ENCODE data around the gene IFNGR1. TPM values are rescaled to one million over a fixed set of nuclear protein-coding genes. Genes with fewer than 3 reads are reported as not detected.
"Not testable (repeated sequence)": the region's sequence is repeated elsewhere in the genome, so short reads cannot be mapped to it uniquely, and the experiment has no call there.

Gene IFNGR1
- 10 to 100 TPM; 18.4 to 18.7 TPM for total RNA-seq

GRCh38 chr6:137218917-137219663, at the start of gene IFNGR1:
Gene IFNGR1 (minus strand): TSS chr6:137219385. CDS start chr6:137219327, 58 bp downstream.
- ChIA-PET CTCF (no interaction called here), POLR2A (no interaction called here)

DNA sequence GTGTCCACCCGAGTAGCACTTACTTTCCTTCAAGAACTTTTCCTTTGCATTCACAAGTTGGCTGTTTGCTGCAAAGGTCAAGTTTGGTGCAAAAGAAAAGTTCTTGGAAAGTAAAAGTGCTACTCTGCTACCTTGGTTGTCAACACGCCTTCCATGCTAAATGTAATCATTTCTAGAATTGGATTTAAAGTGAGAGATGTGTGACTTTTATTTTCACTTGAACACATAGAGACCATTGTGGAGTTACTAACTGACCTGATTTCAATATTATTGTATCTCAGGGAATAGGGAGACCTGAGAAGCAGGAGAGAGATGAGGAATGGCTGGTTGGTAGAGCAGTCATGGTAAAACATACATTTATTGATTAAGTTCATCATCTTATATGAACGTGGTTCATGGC, 49.7 kb upstream of the IFNGR1 start:
- ChIA-PET CTCF (no interaction called here), POLR2A (no interaction called here)

- CTCF ChIA-PET: no interaction called here
- POLR2A ChIA-PET: no interaction called here
These were observed 47.1 kb upstream of the IFNGR1 start for GRCh38 chr6:137266309-137266586.

DNA sequence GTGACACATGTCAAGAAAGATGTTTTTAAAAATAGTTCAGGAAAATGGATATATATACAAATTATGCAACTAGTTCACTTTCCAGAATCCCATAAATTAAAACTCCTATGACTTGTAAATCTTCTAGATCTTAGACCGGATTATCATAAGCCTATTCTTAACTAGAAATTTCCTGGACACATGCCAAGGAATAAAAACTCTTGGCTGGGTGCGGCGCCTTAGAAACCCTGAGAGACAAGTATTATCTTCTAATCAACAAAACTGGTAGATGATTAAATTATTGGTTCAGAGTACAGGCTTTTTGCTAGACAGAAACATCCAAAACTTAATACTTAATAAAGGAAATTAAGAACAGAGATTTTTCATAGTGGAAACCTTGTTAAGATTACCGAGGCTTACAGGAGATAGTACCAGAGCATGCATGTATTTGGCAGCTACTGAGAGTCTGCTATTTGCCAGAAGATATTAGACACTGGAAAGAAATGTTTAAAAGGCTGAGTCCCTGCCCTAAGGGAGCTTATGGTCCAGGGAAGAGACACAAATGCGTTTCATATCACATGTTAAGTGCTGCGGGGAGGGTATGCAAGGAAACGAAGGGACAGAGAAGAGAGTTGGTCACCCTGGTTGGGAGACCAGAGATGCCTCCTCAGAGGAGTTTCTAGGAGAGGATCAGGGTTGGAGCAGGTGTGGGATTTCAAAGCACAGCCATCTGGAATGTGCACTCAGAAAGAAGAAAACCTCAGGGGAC, 46.5 kb upstream of the IFNGR1 start:
- ChIA-PET POLR2A (no interaction called here), CTCF (no interaction called here)

DNA sequence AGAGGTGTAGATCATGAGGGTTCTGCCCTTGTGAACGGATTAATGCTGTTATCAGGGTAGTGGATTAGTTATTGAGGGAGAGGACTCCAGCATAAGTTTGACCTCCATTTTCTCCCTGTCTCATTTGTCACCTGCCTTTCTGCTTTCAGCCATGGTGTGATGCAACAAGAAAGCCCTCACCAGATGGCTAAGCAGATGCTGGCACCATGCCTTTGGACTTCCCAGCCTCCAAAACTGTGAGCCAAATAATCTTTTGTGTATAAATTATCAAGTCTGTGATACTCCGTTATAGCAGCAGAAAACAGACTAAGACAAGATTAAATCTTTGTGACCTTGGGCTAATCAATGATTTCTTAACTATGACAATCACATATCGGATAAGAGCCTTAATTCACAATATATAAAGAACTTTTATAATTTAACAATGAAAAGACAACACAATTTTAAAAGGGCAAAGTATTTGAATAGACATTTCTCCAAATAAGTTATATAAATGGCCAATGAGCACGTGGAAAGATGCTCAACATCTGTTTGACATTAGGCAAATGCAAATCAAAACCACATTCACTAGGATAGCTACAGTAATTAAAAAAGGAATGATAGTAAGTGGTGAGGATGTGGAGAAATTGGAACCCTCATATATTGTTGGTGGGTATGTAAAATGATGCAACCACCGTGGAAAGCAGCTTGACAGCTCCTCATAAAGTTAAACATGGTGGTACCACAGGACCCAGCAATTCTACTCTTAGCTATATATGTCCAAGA, 45.3 kb upstream of the IFNGR1 start:
- ChIA-PET CTCF (no interaction called here), POLR2A (no interaction called here)

DNA sequence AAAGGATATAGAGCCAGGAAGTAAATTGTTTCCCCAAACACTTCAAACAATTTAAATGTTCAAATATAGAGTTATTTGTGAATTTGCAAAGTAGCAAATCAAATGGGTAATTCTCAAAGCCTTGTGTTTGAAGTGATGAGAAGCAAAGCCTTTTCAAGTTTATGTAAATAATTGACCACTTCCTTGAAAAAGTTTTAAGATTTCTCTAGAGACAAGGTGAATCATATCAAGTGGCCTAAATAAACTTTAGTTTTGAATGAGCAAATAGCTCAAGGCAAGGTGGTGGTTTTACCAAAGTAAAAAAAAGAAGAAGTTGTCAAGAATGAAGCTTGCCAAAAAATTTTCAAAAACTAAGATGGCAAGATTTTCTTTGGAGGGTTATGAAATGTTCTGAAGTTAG, 42.6 kb upstream of the IFNGR1 start:
- CTCF ChIA-PET: no interaction called here
- POLR2A ChIA-PET: no interaction called here

GRCh38 chr6:137261361-137261760, 42.2 kb upstream of the IFNGR1 start:
- CTCF ChIA-PET: no interaction called here

DNA sequence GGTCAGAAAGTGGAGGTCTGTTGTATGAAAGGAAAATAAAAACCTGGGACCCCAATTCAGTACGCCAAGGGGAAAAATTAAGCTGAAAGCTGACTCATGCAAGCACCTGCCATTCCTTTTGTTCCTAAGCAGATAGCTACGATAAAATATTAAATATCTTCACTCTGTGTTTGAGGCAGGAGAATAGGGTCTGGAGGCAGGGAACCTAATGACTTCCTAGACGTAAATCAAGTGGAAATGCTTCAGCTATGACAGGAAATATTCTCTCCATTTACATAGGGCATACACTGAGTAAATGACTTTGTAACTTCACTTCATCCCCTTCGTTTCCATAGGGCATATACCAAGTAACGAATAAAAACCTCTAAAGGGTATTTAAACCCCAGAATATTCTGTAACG, 41.0 kb upstream of the IFNGR1 start:
- POLR2A ChIA-PET: no interaction called here
- CTCF ChIA-PET: no interaction called here

More at GRCh38 chr6:137261361-137261760, 42.2 kb upstream of the IFNGR1 start:
- POLR2A ChIA-PET: no interaction called here

GRCh38 chr6:137259349-137259748, 40.2 kb upstream of the IFNGR1 start:
- ChIA-PET POLR2A (no interaction called here), CTCF (no interaction called here)

DNA sequence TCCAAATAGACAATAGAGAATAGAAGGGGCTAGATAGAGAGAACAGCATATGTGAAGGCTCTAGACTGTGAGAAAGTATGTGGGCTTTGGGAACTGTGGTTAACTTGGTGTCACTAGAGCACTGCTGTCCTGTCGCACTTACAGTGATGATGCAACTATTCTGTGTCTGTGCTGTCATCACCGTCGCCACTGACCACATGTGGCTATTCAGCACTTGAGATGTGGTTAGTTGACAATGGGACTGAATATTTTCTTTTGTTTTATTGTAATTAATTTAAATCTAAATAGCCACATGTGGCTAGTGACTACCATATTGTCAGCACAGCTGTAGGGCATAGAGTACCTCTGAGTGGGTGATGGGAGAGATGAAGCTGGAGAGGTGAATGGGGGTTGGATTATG, 39.0 kb upstream of the IFNGR1 start:
- POLR2A ChIA-PET: no interaction called here

GRCh38 chr6:137256350-137257103, 37.3 kb upstream of the IFNGR1 start:
- ChIA-PET CTCF (no interaction called here), POLR2A (no interaction called here)

More for the DNA sequence above, 39.0 kb upstream of the IFNGR1 start:
- CTCF ChIA-PET: no interaction called here

GRCh38 chr6:137254966-137255365, 35.8 kb upstream of the IFNGR1 start:
- CTCF ChIA-PET: no interaction called here

DNA sequence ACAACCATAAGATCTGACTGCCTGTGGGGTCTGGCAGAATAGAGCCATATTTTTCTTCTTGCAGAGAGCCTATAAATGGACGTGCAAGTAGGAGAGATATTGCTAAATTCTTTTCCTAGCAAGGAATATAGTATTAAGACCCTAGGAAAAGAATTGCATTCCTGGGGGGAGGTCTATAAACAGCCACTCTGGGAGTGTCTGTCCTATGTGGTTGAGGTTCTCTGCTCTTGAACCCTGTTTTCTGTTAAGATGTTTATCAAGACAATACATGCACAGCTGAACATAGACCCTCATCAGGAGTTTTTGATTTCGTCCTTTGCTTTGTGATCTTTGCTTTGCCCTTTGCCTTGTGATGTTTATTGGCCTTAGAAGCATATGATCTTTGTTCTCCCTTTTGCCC, 35.2 kb upstream of the IFNGR1 start:
- CTCF ChIA-PET, POLR2A ChIA-PET: not testable (repeated sequence)

More at GRCh38 chr6:137254966-137255365, 35.8 kb upstream of the IFNGR1 start:
- POLR2A ChIA-PET: no interaction called here

GRCh38 chr6:137248702-137249101, 29.5 kb upstream of the IFNGR1 start:
- POLR2A ChIA-PET: no interaction called here
- CTCF ChIA-PET: no interaction called here

GRCh38 chr6:137247724-137248123, 28.5 kb upstream of the IFNGR1 start:
- ChIA-PET POLR2A (no interaction called here), CTCF (no interaction called here)

GRCh38 chr6:137246791-137247202, 27.6 kb upstream of the IFNGR1 start:
- ChIA-PET POLR2A (no interaction called here), CTCF (no interaction called here)

DNA sequence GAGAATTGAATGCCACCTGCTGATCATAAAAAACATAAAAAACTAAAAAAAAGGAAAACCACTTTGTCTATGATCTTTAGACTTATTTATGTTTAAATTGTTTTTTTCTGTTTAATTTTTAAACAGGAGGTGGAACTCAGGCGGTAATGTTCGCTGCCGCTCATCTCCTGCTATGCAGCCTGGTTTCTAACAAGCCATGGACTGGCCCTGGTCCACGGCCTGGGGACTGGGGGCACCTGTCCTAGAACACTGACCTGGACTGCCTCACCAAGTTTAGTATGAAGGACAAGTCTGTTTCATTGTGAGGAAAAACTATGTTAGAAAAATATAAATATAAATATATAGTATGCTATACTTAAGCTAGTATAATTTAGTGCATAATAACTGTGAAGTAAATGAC, 27.0 kb upstream of the IFNGR1 start:
- POLR2A ChIA-PET: no interaction called here
- CTCF ChIA-PET: no interaction called here

DNA sequence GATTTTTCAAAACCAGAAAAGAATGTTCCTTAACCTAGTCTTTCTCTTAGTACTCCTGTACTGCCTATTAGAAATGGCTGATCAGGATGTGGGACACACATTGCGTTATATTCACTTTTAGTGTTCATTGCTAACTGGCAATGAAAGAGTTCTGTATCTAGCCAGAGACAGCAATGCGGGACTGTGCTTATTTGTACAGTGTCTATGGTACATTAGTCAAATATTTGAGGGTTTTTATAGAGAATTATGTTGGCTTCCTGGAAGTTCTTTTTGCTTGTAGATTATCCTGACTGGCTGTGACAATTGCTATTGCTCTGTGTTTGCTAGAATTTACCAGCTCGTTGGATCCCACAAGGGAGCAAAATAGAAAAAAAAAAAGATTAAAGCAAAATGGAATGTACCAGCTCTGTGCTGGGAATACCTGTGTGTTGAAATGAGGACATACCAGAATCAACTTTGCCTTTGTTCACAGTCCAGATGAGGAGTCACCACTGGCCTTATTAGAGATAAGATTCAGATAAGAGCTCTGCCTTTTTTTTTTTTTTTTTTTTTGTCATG, 22.4 kb upstream of the IFNGR1 start:
- ChIA-PET POLR2A (no interaction called here), CTCF (no interaction called here)

- POLR2A ChIA-PET: interaction anchor here (0.6 kb wide), 1 partner anchor 15 kb away, joined by 3 read pairs; no protein-coding TSS in a partner anchor
- CTCF ChIA-PET: no interaction called here
These were observed 21.0 kb upstream of the IFNGR1 start for GRCh38 chr6:137240168-137240567.

Measured in activated CD8-positive, alpha-beta memory T cell treated with anti-CD3 and anti-CD28 coated beads for 36 hours (primary cell).